Omental fat pad (tissue), 4 donors: ENCODE data around the gene KRT6B. TPM values are rescaled to one million over a fixed set of nuclear protein-coding genes. Genes with fewer than 3 reads are reported as not detected.

Experiments used
- ATAC-seq: fragments of 150-250 bp; one replicate; pipeline ENCODE4 v1.9.1; 2016; ENCODE audit warnings: mild to moderate bottlenecking, moderate library complexity; ENCODE audit not compliant: low FRiP score
- DNase-seq: peaks from one replicate; pipeline ENCODE4 v3.0.0-alpha.2; 2019; ENCODE audit warnings: low spot score
- CTCF ChIP-seq, 3 donors: fragments of 450-650 bp; IDR thresholded peaks; one replicate each; pipeline ENCODE4 v1.5.1; 2016 to 2017; ENCODE audit warnings: antibody characterized with exemption in 3 of 3, mild to moderate bottlenecking in 3 of 3, moderate library complexity in 2 of 3
- total RNA-seq, 4 donors: library from RNA; depleted of rRNA; stranded (reverse); fragments of >200 nt; gene quantifications; one replicate each; pipeline ENCODE4 v1.1.0, GENCODE V29; 2016

The KRT6B gene
- total RNA-seq, 4 donors from 2014 or later, result 0.24 to 0.46 TPM; not detected in 2

DNA sequence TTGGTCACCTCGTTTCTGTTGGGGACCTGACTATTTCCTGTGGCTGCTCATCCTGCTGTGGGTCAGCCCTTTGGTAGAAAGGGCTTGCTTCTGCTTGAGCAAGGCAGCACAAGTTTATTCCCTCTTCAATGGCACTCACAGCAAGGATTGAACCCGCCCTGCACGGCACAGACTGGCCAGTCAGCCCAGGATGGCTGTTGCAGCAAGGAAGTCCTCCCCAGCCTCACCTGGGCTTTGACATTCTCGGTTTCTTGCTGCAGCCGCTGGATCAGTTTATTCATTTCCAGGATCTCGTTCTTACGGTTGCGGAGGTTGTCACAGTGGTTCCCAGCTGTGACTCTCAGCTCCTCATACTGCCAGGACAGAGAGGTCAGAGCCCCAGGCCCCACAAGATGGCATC lies 55.3 kb downstream of the KRT6B start:
- no peak for TF ChIP-seq CTCF (IDR thresholded peaks at IDR 0.05)
- no peak for DNase-seq
- ATAC-seq, result no peak

Other genes starting within 250 kb of the KRT6B start
- 100 to 1,000 TPM in 3 of 4 donors, 1 to 10 TPM in 1; 2.5 to 248 (median 111) TPM for gene KRT7, start 218.9 kb downstream of the KRT6B start, total RNA-seq
- under 1 TPM in 1 of 4 donors, not detected in 3; 0.37 TPM for gene KRT86, start 177.5 kb downstream of the KRT6B start, total RNA-seq
- not detected for gene KRT81, start 160.6 kb downstream of the KRT6B start, total RNA-seq
- gene KRT83, start 130.7 kb downstream of the KRT6B start, total RNA-seq, result not detected
- gene KRT85, start 84.7 kb downstream of the KRT6B start, total RNA-seq, result not detected
- not detected for gene KRT84, start 66.5 kb downstream of the KRT6B start, total RNA-seq
- gene KRT82, start 45.8 kb downstream of the KRT6B start, total RNA-seq, result not detected
- not detected for gene KRT75, start 17.8 kb downstream of the KRT6B start, total RNA-seq
- not detected for gene KRT6C, start 21.7 kb upstream of the KRT6B start, total RNA-seq
- gene KRT6A, start 41.1 kb upstream of the KRT6B start, total RNA-seq, result 10 to 100 TPM in 2 of 4 donors, 1 to 10 TPM in 2; 3.3 to 40.7 (median 8.4) TPM
- gene KRT5, start 68.2 kb upstream of the KRT6B start, total RNA-seq, result 10 to 100 TPM in 3 of 4 donors, 1 to 10 TPM in 1; 3.6 to 59.0 (median 14.4) TPM
- not detected for gene KRT71, start 101.0 kb upstream of the KRT6B start, total RNA-seq
- not detected for gene KRT74, start 121.7 kb upstream of the KRT6B start, total RNA-seq
- gene KRT72, start 149.3 kb upstream of the KRT6B start, total RNA-seq, result under 1 TPM in 1 of 4 donors, not detected in 3; 0.31 TPM
- not detected for gene KRT73, start 166.4 kb upstream of the KRT6B start, total RNA-seq
- not detected for gene KRT2, start 200.1 kb upstream of the KRT6B start, total RNA-seq
- gene KRT1, start 228.3 kb upstream of the KRT6B start, total RNA-seq, result under 1 TPM in 1 of 4 donors, not detected in 3; 0.47 TPM